Measurements from ENCODE around the gene MX2.
"Not testable (repeated sequence)": the region's sequence is repeated elsewhere in the genome, so short reads cannot be mapped to it uniquely, and the experiment has no call there.

MX2 gene, protein sequence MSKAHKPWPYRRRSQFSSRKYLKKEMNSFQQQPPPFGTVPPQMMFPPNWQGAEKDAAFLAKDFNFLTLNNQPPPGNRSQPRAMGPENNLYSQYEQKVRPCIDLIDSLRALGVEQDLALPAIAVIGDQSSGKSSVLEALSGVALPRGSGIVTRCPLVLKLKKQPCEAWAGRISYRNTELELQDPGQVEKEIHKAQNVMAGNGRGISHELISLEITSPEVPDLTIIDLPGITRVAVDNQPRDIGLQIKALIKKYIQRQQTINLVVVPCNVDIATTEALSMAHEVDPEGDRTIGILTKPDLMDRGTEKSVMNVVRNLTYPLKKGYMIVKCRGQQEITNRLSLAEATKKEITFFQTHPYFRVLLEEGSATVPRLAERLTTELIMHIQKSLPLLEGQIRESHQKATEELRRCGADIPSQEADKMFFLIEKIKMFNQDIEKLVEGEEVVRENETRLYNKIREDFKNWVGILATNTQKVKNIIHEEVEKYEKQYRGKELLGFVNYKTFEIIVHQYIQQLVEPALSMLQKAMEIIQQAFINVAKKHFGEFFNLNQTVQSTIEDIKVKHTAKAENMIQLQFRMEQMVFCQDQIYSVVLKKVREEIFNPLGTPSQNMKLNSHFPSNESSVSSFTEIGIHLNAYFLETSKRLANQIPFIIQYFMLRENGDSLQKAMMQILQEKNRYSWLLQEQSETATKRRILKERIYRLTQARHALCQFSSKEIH

DNA sequence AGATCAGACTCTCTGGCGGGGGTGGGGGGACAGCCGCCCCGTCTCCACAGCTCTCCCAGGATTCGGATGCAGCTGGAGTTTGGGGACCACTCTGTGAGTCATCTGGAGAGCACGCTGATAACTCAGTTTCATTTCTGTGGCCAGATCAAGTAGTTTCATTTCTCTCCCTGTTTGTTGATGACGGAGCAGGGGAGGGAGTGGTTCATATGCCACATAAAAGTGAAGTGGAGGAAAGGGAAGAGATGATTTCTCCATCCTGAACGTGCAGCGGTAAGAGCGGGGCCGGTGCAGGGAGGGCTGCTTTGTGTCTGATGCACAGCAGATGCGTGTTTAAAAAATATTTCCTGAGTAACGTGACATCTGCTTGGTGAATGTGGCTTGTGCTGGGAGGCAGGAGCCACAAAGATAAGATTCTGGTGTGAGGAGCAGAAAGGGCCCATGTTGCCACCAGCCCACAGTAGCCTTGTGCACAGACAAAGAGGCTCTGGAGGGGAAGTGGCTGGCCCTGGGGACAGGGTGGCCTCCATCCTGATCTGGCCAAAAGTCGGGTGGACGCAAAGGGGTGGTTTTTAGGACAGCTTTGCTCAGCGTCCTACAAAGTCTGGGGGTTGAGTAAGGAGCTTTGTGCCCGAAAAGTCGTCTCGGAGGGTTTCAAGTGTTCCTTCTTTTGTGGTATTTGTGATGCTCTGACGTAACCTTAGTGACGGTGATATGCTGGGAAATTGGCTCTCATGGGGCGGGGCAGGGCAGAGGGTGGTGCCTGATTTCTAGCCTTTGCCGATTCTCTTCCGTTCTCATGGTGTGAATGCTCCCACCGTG, at the start of gene MX2:
Gene MX2 (plus strand): TSS at position 242 of the 819 bp plus-strand sequence. CDS start 14,880 bp downstream, outside the sequence.
- peak; percentile 92 for DNase-seq

DNA sequence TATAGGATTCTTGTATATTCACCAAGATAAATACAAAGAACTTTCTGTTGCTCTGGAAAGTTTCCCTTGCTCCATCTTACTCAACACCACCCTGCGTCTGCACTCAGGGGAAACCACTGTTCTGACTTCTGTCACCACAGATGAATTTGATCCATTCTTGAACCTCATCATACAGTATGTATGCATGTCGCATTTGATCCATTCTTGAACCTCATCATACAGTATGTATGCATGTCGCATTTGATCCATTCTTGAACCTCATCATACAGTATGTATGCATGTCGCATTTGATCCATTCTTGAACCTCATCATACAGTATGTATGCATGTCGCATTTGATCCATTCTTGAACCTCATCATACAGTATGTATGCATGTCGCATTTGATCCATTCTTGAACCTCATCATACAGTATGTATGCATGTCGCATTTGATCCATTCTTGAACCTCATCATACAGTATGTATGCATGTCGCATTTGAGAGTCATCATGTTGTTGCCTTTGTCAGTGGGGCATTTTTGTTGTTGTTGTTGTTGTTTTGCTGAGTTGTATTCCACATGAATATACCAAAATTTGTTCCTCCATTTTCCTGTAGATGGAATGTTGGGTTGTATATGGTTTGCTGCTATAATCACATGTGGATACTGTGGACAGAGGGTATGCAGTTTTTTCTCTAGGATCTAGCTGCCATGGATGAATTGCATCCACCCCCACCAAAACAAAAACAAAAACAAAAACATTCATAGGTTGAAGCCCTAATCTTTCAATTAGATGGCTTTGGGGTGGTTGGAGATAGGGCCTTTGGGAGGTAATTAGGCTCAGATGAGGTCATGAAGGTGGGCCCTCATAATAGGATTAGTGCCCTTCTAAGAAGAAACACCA, 48.3 kb upstream of the MX2 start:
- DNase-seq = not testable (repeated sequence)

DNA sequence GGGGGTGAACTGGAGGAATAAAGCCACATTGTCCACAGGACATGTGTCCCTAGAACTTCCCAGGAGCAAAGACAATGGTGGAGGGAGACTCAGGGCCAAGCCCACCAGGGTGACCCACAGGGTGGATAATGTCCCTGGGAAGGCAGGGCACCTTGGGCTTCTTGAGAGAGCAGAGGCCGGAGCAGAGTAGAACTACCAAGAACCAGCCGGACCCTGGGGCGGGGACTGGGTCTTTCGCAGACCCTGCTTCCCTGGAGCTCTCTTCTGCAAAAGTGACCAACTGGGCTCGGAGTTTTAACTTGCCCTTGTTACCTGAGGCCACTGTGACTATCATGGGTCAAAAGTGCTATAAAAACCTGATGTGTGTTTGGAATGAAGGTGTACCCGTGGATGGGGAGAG, 46.1 kb upstream of the MX2 start:
- DNase-seq = no peak

DNA sequence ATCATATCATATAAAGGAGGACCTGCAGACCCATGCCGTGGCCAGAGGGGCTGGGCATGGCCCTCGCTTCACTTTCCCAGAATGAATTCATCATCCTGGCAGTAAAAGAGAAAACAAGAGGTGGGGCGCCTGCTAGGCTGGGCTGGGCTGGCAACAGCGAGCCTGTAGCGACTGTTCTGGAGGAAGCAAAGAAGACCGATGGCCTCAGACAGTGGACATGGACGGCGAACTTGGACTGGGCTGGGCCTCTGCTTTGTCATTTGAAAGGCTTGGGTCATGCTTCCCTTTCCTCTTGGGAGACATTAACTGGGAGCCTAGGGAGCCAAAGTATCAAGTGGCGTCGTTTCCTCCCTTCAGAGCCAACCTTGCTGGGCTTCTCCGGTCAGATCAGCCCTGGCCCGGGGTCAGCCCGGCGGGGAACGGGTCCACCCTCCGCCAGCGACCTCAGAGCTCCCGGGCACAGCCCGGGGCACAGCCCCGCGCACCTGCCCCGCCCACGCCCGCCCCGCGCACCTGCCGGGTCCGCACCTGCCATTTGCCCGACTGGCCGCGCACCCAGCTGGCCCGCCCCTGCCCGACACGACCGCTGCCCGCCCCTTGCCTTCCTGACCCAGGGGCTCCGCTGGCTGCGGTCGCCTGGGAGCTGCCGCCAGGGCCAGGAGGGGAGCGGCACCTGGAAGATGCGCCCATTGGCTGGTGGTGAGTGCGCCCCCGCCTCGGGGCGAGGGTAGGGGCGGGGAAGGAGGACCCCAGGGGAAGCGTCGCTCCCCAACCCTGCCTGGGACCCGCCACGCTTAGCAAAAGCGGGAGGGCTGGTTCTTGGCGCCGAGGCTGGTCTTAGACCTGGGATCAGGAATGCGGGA, 45.4 kb upstream of the MX2 start, which contains the start of gene FAM3B:
Gene FAM3B (plus strand): TSS at position 602 of the 863 bp plus-strand sequence. CDS start 79 bp downstream, at position 681.
- no peak for DNase-seq

DNA sequence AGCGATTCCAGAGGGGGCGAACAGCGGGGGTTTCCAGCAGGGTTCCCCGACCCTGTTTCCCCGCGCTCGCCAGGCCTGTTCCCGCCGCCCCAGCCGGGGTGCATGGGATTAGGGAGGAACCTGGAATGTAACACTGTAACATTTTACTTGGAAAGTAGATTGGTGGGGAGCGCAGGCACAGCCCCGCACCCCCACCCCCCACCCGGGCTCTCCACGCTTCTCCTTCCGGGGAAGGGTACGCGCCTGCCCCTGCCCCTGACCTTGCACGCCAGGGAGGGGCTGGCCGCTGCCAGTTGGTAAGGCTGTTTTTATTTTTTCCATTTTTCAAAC, 44.8 kb upstream of the MX2 start:
- DNase-seq = no peak

DNA sequence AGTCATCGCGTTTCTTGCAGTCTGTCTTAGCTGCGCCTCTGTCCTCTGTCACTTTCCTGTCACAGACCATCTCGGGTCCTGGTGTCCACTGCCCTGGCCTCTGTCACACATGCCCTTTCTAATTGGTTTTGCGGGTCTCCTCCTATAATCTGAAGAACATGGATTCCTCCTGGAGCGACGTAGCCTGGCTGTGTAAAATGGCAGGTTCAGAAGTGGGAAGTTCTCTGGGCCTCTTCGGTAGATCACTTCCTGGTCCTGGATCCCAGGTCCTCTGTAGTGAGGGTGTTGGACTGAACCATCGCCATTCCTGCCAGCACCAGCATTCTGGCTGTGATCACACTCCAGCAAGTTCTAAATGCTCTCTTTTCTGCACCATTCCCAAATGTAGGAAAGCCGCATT, 44.4 kb upstream of the MX2 start:
- no peak for DNase-seq

DNA sequence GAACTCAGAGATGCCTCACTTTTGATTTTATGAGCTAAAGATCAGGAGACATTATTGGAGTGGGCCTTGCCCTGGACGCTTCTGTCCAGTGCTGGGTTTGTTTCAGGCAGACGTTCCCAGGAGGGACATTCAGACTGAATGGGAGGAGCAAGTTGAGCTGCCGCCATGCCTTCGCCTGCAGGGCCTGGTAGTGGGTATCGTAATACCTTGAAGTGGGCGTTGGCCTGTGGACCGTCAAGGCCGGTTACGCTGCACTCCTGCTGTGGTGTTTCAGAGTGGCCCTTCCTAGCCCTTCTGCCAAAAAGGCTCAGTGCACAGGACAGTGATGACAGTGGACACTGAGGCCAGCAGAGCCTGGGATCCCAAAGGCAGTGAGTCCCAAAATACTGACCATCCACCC, 43.6 kb upstream of the MX2 start:
- no peak for DNase-seq

DNA sequence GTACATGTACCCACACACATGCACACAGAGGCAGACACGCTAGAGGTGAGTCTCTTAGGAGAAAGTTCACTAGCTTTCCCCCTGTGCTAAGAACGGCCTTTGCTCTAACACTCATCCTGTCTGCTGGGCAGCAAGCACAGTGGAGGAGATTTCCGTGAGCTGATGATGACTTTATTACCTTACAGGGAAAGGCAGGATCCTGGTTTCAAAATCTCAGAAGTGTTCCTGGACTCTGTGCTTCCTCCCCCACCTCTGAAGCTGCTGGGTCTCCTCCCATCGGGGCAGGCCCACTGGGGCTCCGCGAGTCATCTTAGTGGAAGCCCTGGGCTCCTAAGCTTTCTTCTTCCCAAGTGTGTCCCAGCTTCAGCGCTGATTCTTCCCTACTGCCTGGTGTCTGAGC, 42.6 kb upstream of the MX2 start:
- no peak for DNase-seq

DNA sequence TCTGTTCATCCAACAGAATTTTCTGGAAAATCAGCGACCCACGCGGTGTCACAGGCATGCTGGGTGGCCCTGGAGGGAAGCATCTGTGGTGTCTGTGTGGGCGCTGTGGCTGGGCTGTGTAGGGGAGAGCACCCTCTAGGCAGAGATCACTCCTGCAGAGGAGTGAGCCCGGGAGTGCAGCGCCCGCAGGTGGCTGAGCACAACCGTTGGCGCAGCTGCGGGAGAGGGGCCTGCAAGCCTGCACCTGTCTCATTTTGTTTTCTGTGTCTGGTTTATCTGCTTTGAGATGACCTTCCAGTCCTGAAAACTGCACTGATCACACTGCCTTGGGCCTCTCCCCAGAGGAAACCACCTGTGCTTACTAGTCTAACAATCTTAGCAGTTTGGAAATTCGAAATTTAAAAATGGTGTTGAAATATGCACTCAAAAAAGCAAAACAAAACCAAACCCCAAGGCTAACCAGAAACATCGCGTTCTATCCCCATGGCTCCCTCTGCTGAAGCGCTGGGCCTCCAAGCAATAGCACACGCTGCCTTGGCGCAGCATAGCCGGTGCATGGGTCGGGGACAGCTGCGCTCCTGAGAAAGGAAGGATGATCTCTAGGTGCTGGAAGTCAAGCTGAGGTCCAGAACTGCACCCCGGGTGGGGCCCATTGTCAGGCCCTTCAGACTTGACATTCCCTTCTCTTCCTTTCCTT, 40.5 kb upstream of the MX2 start:
- DNase-seq = no peak

DNA sequence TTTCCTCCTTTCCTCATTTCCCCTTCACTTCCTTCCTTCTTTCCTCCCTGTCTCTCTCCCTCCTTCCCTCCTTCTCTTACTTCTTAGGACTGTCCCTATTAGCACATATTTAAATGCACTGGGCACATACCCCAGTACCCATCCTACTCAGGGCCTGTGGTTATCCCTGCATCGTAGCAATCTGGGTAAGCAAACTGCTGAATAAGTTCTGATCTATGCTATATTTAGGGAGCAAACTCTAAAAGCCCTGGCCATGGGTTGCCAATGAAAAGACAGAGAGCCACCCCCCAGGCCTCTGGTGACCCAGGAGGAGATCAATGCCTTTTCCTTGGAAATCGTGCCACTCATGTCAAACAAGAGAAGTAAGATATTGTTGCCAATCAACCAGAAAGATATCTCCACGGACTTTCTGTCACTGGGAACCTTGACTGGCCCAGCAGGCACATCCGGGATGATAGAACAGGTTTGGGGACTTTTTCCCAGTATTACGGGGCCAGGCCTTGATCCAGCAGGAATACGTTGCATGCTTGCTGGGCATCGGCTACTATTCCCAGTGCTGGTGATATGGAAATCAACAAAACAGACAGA, 39.8 kb upstream of the MX2 start:
- no peak for DNase-seq

DNA sequence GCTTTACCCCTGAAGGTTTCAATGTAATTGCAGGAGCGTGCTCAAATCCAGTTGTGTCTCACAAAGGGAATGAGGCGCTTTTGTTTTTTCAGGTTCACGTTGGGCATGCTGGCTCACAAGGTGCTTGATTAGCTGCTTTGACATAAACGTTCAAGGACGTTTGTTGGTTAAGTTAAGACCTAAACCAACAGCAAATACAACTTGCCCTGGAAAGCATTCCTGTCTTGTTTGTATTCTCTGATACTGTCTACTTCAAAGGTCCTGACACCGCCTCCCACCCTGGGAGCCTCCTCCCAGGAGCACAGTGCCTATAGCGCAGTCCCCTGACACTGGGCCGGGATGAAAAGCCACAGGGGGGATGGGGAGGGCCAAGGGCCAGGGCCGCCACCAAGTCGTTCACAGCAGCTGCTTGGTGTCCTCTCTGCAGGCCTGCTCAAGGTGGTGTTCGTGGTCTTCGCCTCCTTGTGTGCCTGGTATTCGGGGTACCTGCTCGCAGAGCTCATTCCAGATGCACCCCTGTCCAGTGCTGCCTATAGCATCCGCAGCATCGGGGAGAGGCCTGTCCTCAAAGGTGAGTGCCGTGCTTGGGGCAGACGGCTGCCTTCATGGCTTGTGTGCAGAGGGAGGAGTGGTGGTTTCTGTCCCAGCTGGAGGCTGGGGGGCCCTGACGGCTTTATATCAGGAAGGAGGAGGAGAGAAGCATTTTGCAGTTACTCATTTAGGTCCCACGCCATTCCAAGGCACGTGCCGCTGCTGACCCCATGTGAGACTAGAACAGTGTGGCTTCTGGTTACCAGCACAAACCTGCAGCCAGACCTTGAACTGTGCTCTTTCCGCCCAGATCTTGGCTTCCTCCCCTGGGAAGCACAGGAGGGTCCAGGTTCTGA, 39.1 kb upstream of the MX2 start:
- DNase-seq = no peak

DNA sequence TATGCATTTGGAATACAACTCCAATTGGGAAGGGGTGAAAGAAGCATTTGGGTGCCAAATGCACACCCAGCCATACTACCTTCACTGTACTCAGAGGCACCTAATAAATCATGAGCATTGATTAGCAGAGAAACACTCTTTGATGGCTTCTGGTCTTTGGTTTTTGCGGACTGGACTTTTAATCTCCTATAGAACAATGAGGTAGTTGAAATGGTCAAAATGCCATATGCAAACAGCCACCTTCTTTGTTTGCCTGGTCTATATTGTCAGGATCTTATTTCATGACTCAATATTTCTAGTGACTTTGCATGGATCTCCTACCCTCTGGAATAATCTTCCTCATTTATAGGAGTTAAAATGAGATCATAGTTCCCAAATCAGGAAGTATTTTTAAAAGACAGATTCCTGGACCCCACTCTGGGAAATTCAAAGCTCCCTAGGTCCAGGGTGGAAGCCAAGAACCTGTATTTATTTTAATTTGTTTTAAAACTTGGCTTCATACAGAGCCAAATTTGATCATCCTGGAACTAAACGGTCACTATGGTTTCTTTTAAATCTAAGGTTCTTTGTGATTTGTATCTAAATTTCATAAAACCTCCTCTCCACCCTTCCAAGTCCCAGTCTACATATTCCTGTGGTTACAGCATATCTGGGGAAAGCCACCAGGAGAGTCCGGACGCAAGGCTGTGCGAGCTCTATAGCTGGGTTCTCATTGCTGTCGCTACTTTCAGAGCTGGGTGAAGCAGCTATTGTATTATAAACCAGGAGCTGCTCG, 36.5 kb upstream of the MX2 start:
- DNase-seq = no peak

DNA sequence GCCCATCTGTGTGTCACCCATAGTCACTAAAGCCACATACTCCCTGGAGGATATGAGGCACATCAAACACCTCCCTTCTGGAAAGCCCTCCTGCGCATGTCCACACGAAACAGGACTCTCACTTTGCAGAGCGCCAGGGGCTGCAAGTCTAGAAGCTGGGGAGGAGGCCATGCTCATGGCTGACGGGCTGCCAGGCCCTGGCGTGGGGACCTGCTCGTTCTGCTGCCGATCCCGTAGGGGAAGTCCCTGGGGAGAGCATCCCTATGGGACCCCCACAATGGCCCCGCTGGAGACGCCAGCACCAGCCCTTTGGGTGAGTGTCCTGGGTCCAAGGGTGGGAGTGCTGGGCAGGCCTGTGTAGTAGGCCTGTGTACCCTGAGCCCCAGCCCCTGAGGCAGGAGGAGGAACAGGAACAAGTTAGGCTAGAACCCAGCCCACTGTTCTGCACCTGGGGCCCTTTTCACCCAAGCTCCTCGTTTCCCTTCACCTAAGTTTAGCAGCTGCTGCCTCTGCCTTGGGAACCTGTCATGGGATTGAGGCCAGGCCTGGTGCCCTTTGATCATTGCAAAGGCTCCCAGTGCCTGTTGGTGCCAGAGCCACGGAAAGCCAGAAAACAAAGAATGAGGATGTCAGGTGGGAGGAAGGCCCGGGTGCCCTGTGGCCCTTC, 35.3 kb upstream of the MX2 start:
- DNase-seq = no peak

DNA sequence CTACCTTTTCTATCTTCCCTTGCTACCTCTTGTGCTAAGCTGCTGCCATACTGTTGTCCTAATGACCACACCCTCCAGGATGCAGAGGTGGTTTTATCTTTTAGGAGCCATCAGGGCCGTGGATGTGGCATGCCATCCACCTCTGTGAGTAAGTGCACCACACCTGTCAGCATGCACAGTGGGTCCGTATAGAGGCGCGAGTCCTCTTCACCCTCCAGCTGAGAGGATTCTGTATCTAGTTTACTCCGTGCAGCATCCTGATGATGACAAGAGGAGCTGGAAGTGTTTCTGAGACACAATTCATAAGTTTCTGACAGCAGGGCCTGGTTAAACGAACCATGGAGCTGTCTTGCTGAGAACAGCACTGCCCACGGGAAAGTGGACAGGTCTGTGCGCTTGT, 34.1 kb upstream of the MX2 start:
- no peak for DNase-seq

DNA sequence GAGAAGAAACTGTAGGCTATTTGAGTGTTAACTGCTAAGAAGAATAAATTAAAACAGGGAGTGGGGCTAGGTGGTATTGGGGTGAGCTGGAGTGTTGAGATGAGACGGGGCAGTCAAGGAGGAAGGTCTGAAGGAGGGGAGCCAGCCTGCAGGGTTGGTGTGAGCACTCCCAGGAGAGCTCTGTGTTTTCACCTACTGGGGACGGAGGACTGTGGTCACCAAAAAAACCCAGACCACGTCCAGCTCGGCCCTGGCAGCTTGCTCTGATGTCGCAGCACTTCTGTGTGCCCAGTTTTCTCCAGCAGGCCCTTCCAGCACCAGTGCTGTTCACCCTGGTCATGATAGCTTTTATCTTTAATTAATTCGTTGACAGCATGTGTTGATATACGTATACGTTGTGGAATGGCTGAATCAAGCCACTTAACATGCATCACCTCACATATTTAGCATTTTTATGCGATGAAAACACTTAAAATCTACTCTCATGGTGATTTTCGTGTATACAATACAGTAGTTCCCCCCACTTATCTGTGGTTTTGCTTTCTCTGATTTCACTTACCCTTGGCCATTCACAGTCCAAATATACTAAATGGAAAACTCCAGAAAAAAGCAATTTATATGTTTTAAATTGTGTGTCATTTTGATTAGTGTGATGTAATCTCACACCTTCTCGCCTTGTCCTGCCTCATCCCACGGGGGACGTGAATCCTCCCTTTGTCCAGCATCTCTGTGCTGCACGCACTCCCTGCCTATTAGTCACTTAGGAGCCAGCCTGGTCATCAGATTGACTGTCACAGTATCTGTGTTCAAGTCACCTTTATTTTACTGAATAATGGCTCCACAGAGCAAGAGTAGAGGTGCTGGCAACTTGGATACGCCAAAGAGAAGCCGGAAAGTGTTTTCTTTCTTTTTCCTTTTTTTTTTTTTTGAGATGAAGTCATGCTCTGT, 32.9 kb upstream of the MX2 start:
- DNase-seq = no peak

DNA sequence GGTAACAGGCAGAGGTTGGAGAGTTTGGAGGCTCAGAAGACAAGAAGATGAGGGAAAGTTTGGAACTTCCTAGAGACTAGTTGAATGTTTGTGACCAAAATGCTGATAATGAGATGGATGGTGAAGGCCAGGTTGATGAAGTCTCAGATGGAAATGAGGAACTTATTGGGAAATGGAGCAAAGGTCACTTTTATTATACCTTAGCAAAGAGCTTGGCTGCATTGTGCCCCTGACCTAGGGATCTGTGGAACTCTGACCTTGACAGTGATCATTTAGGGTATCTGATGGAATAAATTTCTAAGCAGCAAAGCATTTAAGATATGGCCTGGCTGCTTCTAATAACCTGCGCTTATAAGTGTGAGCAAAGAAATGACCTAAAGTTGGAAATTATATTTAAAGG, 28.1 kb upstream of the MX2 start:
- DNase-seq = no peak

DNA sequence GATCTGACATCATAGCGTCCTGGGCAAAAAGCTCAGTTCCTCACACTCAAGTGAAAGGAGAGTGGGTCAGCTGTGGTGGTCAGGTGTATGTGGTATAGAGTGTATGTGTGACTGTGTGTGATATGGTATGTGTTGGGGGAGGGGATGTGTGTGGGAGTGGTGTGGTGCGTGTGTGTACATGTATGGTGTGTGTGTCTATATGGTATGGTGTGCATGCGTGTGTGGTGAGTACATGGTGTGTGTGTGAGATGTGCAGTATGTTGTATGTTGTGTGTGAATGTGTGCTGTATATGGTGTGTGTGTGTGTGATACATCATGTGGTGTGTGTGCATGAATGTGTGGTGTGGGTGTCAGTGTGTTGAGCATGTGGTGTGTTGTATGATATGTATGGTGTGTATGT, 24.3 kb upstream of the MX2 start:
- DNase-seq = no peak

Data from CD4-positive, alpha-beta T cell treated with Interleukin-17A for 1 hour (primary cell).